ENCODE results near the gene FCRLB.

Gene FCRLB

DNA sequence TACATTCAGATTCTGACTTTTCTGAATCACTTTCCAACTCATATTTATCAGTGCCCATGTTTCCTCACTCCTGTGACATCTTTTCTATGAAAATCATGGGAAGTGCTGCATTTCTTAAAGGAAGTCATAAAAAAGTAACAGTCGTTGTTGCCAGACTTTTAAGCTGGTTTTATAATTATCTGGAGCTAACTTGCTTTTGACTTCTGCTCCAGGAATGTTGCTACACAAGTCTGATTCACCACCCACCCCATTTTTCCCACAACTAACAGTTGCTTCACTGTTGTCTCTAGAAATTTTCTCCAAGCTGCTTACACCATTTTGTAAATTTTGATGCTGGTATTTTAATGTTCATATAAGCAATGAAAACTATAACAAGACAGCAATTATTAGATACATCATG lies 12.2 kb downstream of the FCRLB start:
- Histone ChIP-seq H3K27ac (ENCODE audit: extremely low read depth, low read depth, low read length) (no peak overlapping the region), H3K9me3 (ENCODE audit: control insufficient read depth, insufficient read depth, low read depth, low read length) (no peaks in the 10 kb centered on the region), H3K4me1 (ENCODE audit: control insufficient read depth, insufficient read depth, low read length) (no peaks in the 10 kb centered on the region), H3K4me3 (ENCODE audit: low read depth, low read length) (no peak overlapping the region), H3K36me3 (ENCODE audit: control insufficient read depth in 2 of 2, insufficient read depth in 1 of 2, low read length in 2 of 2) (no peaks in the 10 kb centered on the region)
- ChIA-PET CTCF (interaction anchor here (1.0 to 1.3 kb wide), 3 partner anchors 85 to 248 kb away, joined by 3 to 5 read pairs (median 4); no protein-coding TSS in a partner anchor), POLR2A (interaction anchor here (1.5 kb wide), 1 partner anchor 16 kb away, joined by 3 read pairs; the partner anchor contains the start of gene DUSP12)
- TF ChIP-seq FEZF1 (tag by site-specific recombination; IDR thresholded peaks at IDR 0.05) (no peak), ZNF112 (tag by site-specific recombination; IDR thresholded peaks at IDR 0.05) (no peak), SP2 (tag by site-specific recombination; IDR thresholded peaks at IDR 0.05) (no peak), ZNF777 (tag by site-specific recombination; IDR thresholded peaks at IDR 0.05; ENCODE audit: borderline replicate concordance) (no peak), ZNF623 (tag by site-specific recombination; IDR thresholded peaks at IDR 0.05) (no peak), ZNF518A (tag by site-specific recombination; conservative IDR thresholded peaks at IDR 0.05; ENCODE audit: low read depth) (no peak), HOXC10 (CRISPR knock-in tag; IDR thresholded peaks at IDR 0.05) (no peak), BCL11B (tag by site-specific recombination; IDR thresholded peaks at IDR 0.05; ENCODE audit: low read depth) (no peak), ZNF223 (tag by site-specific recombination; IDR thresholded peaks at IDR 0.05) (no peak), SCRT1 (tag by site-specific recombination; IDR thresholded peaks at IDR 0.05; ENCODE audit: borderline replicate concordance) (no peak), KLF17 (tag by site-specific recombination; IDR thresholded peaks at IDR 0.05) (no peak), SP7 (tag by site-specific recombination; IDR thresholded peaks at IDR 0.05) (no peak), ZNF394 (tag by site-specific recombination; IDR thresholded peaks at IDR 0.05; ENCODE audit: borderline replicate concordance) (no peak), ZNF670 (tag by site-specific recombination; IDR thresholded peaks at IDR 0.05; ENCODE audit: low read depth) (no peak), ZNF654 (tag by site-specific recombination; IDR thresholded peaks at IDR 0.05; ENCODE audit: low read depth) (no peak)
- TF ChIP-seq, protein P1, sequence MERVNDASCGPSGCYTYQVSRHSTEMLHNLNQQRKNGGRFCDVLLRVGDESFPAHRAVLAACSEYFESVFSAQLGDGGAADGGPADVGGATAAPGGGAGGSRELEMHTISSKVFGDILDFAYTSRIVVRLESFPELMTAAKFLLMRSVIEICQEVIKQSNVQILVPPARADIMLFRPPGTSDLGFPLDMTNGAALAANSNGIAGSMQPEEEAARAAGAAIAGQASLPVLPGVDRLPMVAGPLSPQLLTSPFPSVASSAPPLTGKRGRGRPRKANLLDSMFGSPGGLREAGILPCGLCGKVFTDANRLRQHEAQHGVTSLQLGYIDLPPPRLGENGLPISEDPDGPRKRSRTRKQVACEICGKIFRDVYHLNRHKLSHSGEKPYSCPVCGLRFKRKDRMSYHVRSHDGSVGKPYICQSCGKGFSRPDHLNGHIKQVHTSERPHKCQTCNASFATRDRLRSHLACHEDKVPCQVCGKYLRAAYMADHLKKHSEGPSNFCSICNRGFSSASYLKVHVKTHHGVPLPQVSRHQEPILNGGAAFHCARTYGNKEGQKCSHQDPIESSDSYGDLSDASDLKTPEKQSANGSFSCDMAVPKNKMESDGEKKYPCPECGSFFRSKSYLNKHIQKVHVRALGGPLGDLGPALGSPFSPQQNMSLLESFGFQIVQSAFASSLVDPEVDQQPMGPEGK (tag by site-specific recombination; IDR thresholded peaks at IDR 0.05): no peak

- POLR2A ChIA-PET: interaction anchor here (0.6 kb wide), 1 partner anchor 56 kb away, joined by 5 read pairs; no protein-coding TSS in a partner anchor
- H3K9me3 ChIP-seq (ENCODE audit: control insufficient read depth, insufficient read depth, low read depth, low read length): no peaks in the 10 kb centered on the region
- no peak overlapping the region for H3K27ac ChIP-seq (ENCODE audit: extremely low read depth, low read depth, low read length)
- no peak overlapping the region for H3K4me3 ChIP-seq (ENCODE audit: low read depth, low read length)
- no peaks in the 10 kb centered on the region for H3K36me3 ChIP-seq (ENCODE audit: control insufficient read depth in 2 of 2, insufficient read depth in 1 of 2, low read length in 2 of 2)
- CTCF ChIA-PET: interaction anchor here (0.7 to 1.8 kb wide), 2 partner anchors 169 to 248 kb away, joined by 3 to 8 read pairs; no protein-coding TSS in a partner anchor
- H3K4me1 ChIP-seq (ENCODE audit: control insufficient read depth, insufficient read depth, low read length): no peaks in the 10 kb centered on the region
- TF ChIP-seq ZNF112 (tag by site-specific recombination; IDR thresholded peaks at IDR 0.05) (no peak), WT1 (tag by site-specific recombination; IDR thresholded peaks at IDR 0.05) (no peak), ZNF133 (tag by site-specific recombination; IDR thresholded peaks at IDR 0.05) (no peak), ZFP3 (tag by site-specific recombination; IDR thresholded peaks at IDR 0.05; ENCODE audit: low read depth) (no peak), ZNF624 (tag by site-specific recombination; IDR thresholded peaks at IDR 0.05) (no peak), ZNF791 (tag by site-specific recombination; IDR thresholded peaks at IDR 0.05) (no peak), SALL2 (tag by site-specific recombination; IDR thresholded peaks at IDR 0.05; ENCODE audit: borderline replicate concordance) (no peak), ZNF394 (tag by site-specific recombination; IDR thresholded peaks at IDR 0.05; ENCODE audit: borderline replicate concordance) (no peak)
These were observed 14.5 kb downstream of the FCRLB start for GRCh38 chr1:161735837-161736236.

Data from HEK293 (cell line).